Germinal center (tissue), 1 donor: Measurements from ENCODE around the gene NEUROD2.

Experiments used
- DNase-seq: peaks from one replicate; pipeline ENCODE4 v3.0.0; 2012; ENCODE audit warnings: mixed read lengths, low spot score

NEUROD2 gene

DNA sequence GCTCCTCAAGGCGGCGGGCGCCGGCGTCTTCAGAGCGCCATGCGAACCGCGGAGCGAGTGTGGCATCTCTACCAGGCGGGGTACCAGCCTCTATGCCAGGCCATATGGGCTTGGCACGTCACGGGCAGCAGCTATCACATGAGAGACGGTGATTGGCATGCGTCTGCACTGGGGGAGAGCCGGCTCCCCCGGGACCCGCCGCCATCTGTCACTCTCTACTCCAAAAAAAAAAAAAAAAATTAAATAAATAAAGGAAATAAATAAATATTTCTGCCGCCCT, at the start of gene NEUROD2:
TSS of gene NEUROD2 (minus strand) at position 70 of the 280 bp plus-strand sequence. CDS start 1,321 bp downstream, outside the sequence.
- no peak for DNase-seq

DNA sequence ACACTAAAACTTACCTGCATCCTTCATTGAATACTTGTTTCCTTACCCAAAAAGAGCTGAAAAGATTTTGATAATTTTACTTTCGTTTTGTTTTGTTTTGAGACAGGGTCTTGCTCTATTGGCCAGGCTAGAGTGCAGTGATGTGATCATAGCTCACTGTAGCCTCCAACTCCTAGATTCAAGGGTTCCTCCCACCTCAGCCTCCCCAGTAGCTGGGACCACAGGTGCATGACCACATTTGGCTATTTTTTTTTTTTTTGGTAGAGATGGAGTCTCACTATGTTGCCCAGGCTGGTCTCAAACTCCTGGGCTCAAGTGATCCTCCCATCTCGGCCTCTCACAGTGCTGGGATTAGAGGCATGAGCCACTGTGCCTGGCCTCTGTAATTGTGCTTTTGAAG, 47.4 kb upstream of the NEUROD2 start:
- DNase-seq: no peak

DNA sequence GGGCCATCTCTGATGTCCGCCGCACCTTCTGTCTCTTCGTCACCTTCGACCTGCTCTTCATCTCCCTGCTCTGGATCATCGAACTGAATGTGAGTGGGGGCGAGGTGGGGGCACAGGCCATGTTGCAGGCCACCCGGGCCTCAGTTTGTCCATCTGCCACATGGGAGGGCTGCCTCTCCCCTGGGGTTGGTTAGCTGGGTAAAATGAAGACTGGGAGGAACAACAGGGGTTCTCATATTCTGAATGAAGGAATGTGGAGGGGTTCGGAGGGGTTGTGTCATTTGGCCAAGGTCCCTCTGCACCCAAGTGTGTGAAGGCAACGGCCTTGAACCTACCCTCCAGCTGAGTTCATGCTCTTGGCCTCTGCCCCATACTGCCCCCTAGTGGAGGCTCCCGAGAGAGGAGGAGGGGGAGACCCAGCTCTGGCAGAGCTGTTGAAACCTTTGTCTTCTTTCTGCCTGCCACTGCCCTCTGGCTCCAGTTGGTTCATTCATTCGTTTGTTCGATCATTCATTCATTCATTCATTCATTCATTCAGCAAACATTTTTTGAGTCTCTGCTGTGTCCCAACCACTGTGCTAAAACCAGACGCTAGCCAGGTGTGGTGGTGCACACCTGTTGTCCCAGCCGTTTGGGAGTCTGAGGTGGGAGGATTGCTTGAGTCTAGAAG, 46.1 kb upstream of the NEUROD2 start:
- DNase-seq: peak; percentile 85

DNA sequence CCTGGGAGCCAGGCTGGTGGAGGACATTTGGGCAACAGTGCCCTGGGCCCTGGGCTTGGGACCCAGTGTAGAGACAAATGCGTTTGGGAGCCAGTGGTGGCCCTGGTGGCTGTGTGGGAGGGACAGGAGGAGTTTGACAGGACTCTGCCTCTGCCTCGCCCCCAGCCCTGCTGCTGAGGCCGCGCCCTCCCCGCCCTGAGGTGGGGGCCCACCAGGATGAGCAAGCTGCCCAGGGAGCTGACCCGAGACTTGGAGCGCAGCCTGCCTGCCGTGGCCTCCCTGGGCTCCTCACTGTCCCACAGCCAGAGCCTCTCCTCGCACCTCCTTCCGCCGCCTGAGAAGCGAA, 45.6 kb upstream of the NEUROD2 start:
- DNase-seq: no peak

DNA sequence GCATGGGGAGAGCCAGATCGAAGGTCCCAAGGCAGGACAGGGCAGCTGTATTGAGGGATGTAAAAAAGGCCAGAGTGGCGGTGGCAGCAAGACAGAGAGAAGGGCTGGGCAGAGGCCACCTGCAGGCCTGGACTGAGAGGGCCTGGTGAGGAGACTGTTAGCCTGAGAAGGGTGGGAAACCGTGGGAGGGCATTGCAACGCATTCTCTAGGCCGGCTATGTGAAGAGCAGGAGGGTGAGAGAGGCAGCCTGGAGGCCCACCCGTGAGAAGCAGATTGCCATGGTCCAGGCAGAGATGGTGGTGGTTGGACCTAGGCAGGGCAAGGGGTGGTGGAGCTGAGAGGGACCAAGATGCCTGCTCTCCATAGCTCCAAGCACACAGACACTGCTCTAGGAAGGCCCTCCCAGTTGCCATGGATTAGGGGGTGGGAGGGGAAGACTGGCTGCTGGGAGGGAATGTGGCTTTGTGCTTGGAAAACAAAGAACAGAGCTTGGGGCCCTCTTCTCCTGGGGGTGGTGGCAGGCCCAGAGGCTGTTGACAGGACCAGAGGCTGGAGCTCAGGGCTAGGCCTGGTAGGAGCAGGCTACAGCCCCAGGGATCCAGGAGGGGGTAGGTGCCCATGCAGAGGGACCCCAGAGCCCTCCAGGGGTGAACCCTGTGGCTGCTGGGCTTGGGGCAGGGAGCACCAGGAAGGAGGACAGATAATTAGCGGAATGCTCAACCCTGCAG, 45.0 kb upstream of the NEUROD2 start:
- no peak for DNase-seq

DNA sequence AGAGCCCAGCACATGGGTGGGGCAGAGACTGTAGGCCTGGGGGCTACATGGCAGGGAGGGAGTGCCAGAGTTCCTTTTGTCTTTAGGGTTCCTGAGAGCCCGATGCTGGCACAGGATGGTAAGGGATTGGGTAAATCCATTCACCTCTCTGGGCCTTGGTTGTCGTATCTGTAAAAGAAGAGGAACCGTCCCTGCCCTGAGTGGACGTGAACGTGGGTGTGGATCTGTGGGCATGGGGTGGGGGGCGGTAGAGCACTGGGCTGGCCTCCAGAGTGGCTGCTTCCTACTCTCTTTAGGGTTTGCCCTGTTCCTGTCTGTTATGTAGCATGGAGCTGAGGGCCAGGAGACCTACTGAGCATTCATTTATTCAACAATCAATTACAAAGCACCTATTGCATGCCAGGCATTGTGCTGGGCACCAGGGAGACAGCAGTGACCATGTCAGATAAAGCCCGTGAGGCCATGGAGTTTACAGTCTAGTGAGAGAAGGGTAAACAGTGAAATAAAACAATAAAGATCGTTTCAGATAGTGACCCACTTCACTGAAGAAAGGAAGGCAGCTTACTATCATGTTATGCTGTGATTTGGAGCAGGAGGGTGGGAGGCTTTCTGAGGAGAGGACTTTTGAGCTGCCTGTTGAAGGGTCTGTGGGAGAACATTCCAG, 44.3 kb upstream of the NEUROD2 start:
- DNase-seq: no peak

DNA sequence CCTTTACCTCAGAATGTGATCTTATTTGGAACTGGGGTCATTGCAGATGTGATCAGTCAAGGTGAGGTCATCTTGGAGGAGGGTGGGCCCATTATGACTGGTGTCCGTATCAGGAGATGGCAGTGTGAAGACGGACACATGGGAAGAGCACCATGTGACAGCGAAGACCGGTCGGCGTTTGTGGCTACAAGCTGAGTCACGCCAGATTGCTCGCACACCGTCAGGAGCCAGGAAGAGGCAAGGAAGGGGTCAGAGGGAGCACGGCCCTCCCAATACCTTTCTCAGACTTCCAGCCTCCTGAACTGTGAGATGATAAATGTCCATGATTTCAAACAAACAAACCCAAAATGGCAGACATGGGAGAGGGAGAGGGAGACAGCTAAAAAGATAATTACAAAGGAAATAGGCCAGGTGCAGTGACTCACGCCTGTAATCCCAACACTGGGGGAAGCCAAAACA, 42.4 kb upstream of the NEUROD2 start:
- no peak for DNase-seq

DNA sequence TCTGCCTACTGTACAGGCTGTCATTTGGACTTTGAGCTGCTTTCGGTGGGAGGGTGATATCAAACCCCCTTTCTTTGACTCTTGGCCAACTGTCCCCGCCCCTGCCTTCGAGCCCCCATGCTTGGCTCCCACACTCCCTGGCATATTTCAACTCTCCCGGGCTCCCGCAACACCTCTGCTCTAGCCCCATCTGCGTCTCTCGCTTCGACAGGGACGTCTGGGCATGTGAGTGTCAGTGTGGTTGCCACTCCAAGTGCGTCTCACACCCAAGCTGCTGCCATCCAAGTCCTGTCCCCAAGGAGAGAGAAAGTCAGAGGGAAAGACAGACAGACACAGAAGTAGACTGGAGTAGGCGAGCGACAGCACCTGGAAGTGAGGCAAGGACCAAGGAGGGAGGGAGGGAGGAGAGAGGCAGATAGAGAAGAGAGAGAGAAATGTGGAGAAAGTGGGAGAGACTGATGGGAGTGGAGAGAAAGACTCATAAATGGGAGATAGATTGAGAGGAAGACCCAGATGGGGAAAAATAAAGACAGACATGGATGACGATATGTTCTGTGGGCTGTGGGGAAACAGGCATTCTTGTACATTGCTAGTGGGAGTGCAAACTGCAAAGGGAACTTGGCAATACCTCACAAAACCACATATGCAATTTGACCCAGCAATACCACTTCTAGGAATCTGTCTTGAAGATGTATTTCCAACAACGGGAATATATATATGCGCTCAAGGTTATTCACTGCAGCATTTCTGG, 41.1 kb upstream of the NEUROD2 start:
- no peak for DNase-seq

DNA sequence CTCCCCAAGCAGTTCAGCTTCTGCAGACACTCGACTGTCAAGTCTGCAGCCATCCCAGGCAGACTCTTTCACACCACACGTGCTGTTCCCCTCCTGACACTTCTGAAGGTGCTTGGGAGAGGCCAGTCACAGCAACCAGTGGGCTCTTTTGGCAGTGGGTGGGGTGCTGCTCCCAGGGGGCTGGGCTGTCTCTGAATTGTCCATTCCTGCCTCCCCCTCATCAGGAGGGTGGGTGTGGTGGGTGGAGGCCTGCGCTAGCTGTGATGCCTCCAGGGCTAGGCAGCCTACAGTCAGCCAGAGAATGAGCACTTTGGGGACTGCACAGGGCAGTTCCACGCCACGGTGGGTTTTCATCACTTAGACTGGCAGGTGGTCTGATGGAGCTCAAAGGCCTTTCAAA, 39.5 kb upstream of the NEUROD2 start:
- no peak for DNase-seq

DNA sequence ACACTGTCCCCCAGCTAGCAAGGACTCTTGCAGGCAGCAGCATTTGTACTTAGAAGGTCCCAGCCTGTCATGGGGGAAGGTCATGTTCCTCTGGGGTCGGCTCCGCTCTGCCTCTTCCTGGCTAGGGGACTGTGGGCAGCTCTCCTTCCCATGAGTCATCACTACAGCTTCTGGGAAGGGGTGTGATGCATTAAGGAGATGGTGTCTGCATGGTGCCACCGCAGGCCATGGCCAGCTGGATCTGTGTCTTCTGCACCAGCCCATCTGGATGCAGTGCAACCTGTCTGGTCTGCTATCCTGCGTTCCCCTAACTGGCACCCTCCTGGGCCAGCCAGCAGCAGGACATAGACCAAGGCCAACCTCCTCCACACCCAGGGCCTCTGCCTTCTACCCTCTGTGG, 35.6 kb upstream of the NEUROD2 start:
- DNase-seq: no peak

DNA sequence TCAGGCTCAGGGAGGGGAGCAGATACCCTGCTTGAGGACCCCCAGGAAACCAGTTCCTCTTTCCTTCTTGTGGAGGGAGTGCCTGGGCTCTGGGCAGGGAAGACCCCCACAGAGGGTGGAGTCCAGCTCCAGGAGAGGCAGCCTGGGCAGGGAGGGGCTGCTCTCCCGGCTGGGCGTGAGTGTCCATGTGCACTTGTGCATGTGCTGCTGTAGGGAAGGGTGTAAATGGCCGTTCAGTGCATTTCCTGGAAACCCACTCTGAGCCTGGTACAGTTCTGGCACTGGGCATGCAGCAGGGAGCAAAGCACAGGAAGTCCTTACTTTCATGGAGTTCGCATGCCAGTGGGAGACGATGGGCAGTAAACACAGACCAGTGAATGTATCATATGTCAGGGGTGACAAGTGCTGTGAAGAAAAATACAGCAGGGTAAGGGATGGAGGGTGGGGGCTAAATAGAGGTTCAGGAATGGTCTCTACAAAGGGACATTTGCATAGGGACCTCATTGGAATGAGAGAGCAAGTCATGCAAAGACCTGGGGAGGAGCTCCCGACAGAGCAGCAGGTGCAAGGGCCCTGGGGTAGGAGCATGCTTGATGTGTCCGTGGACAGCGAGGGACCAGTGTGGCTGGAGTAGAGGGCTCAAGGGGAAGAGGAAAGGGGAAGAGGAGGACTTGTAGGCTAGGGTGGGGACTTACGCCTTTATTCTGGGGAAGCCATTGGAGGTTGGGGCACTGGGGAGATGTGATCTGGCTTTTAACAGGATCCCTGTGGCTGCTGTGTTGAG, 34.8 kb upstream of the NEUROD2 start:
- no peak for DNase-seq

DNA sequence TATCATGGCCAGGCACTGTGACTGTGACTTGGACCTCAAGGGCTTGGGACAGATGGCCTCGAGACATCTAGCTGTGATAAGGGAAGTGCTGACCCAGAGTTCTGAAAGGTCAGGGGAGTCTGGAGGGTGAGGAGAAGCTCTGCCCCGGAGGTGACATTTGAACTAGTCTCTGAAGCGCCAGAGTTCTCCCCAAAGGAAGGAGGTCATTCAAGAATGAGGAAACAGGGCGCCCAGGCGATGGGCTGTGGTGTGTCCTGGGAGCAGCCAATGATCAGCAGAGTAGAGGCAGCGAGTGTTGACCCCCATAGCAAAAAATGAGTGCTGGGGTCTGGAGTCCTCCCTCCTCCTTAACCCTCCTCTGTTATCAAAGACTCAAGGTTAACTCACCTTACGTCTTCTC, 34.2 kb upstream of the NEUROD2 start:
- DNase-seq: no peak

DNA sequence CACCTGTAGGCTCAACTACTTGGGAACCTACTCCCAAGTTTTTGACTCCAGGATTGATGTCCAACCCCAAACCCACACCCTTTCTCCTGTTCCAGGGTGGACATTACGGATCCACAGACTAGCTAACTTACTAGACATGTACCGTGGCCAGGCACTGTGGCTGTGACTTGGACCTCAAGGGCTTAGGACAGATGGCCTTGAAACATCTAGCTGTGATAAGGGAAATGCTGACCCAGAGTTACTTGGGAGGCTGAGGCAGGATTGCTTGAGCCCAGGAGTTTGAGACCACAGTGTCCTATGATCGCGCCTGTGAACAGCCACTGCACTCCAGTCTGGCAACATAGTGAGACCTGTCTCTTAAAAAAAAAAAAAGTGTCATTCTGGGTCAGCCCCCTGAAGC, 33.4 kb upstream of the NEUROD2 start:
- no peak for DNase-seq

DNA sequence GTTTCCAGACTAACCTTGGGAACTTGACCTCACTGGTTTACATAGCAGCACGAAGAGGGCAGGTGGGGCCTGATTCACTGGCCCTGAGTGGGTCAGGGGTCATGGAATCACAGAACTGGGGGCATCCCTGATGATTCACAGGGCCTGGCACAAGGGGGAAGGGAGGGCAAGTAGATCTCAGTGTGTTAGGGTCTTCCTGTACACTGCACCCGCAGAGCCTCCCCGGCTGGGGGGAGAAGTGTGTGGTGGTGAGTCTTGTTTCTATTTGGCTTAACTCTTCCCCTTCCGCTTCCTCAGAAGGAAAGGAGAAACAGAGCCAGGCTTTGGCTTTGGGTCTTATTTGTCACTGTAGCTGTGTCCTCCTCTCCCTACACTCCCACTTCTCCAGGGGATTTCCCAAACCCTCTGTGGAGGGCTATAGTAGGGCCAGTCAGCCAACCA, 32.9 kb upstream of the NEUROD2 start:
- DNase-seq: no peak

DNA sequence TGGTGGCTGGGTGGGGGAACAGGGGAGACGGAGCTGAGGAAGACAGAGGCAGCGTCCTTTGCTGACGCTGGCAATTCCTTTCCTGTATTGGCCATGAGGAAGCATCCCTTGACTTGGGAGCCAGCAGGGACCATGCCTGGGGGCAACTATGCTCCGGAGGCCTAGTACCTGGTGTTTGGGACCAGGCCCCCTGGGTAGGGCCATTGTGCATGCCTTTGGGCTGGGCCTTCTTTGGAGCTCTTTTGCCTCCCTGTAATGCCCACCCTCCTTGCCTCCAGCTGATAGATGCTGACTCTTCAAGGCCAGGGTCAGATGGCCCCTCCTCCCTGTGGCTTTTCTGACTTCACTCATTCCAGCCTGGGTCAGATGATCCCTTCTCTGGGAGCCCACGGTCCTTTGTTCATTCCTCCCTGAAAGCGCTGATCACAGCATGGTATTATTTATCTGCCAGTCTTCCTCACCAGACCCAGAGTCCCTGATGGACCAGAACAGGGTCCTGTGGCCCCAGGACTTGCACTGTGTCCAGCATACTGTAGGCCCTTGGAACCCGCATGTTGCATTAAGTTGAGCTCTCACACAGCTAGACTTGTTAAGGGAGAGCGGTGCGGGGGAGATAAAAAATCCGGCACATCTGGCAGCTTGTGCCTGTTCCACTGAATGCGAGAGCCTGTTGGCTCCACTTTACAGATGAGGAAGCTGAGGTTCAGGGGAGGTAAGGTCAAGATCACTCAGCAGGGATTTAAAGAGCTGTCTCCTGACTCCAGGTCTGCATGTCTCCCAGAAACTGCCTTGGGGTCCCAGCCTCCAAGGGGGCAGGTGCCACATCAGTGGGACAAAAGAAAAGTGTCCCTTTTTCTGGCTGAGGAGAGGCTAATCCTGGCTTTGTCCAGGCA, 32.1 kb upstream of the NEUROD2 start:
- no peak for DNase-seq

DNA sequence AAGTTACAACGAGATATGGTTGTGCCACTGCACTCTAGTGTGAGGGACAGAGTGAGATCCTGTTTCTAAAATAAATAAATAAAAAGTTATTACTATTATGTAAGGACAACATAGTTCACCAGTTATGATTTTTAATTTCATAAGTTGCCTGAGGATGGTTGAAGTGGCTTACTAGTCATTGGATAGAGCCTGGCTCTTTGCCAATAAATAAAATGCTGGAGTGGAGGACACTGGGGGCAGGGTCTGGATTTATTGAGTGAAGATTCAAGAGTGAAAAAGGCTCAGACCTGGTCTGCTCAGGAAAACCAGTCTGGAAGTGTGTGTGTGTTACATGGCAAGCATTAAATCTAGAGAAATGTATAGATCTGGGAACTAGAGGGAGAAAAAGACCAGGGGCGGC, 31.3 kb upstream of the NEUROD2 start:
- no peak for DNase-seq

DNA sequence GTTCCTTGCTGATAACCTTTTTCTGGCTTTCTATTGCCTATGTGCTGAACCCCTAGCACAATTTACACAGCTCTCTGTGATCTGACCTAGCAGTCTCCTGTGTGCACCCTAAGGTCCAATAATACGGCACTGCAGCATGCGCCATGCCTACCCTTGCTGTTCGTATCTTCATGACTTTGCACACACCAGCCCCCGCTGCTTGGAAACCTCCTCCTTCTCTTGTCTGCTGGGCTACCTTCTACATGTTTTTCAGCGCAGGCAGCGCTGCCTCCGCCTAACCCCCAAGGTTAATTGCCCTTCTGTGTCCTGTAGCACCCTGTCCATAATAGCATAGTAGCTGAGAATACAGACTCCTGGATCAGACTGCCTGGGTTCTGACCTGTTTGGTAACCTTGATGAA, 30.6 kb upstream of the NEUROD2 start:
- no peak for DNase-seq

DNA sequence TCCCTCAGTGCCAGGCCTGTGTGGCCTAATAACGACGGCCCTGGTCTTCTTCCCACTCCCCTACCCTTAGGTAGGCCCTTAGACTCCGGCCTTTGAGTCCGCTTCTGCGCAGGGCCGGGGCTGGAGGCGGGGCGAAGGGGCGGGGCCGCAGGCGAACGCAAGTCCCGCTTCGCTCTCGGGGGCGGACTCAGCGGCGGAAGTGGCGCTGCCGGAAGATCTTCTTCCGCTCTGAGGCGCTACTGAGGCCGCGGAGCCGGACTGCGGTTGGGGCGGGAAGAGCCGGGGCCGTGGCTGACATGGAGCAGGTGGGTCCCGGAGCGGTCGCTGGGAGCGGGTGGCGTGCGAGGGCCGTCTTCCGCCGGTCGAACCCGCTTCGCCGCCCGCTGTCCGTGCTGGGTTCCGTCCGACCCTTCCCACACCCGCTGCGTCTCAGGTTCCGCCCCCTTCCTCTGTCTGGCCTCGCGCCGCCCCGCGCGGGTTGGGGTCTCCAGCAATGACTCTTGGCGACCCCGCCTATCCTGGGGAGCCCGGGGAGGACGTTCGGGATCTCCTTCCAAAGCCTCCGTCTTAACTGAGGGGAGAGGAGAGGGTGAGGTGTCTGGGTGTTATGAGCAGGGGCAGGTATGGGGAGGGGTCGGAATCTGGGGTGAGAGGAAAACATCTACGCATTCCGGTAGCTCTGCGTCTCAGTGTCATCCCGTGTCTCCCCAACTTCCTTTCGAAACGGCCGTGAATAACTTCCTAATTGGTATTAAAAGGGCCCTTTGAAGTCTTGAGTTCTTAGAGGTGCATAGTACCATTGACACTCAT, 29.4 kb upstream of the NEUROD2 start, which contains the start of gene STARD3:
TSS of gene STARD3 (plus strand) at position 218 of the 810 bp plus-strand sequence. CDS start 16,388 bp downstream, outside the sequence.
- peak; percentile 93 for DNase-seq

DNA sequence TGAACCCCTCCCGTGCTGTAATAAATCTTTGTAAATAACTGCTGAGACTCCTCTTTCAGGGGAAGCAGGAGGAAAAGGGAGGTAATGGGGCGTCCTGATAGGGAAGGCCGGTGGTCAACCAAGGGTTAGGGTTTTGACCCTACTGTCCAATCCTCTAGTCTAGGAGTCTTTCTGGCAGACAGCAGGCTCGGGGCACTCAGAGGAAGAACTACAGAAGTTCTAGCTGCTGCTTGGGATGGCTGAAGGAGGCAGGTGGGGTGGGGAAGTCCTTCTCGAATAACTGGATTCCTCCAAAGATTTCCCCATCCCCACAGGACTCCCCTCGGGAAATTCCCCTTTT, 28.8 kb upstream of the NEUROD2 start:
- DNase-seq: no peak

DNA sequence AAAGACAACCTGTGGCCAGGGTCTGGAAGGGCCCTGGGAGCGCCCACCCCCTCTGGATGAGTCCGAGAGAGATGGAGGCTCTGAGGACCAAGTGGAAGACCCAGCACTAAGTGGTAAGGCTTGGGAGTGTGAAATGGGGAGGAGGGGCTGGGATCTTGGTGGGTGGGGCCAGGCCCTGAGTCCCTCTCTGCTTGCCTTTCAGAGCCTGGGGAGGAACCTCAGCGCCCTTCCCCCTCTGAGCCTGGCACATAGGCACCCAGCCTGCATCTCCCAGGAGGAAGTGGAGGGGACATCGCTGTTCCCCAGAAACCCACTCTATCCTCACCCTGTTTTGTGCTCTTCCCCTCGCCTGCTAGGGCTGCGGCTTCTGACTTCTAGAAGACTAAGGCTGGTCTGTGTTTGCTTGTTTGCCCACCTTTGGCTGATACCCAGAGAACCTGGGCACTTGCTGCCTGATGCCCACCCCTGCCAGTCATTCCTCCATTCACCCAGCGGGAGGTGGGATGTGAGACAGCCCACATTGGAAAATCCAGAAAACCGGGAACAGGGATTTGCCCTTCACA, 28.0 kb upstream of the NEUROD2 start:
- no peak for DNase-seq
